Measurements from ENCODE around the gene APLNR.
A peak's percentile ranks its signal among the peaks of the same experiment; 100 is the strongest.

The APLNR gene

DNA sequence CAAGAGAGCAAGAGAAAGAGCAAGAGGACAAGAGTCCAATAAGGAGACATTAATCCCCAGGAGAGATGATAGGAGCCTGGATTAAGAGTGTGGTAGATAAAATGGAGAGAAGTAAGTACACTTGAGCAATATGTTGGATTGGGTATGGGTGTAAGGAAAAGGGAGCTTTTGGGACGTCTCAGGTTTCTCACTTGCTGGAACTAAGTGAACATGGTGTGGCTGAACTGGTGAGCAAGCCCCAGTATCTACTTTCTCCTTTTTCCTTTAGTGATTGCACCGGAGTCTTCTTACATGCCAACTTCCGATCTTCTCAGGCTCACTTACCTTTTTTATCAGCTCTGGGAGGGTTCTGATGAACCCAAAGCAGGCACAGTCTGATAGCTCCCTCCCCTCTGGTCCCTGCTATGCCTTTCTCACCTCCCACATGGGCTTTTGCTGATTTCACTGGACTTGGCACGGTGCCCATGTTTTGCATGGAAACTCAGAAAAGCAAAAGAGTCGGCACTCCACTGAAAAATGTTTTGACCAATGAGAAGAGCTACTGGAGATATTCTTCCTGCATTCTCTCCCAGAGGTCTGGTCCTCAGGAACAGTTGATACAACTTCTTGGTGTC is 14.5 kb upstream of the APLNR start:
- DNase-seq (ENCODE audit: low read depth): no peak

DNA sequence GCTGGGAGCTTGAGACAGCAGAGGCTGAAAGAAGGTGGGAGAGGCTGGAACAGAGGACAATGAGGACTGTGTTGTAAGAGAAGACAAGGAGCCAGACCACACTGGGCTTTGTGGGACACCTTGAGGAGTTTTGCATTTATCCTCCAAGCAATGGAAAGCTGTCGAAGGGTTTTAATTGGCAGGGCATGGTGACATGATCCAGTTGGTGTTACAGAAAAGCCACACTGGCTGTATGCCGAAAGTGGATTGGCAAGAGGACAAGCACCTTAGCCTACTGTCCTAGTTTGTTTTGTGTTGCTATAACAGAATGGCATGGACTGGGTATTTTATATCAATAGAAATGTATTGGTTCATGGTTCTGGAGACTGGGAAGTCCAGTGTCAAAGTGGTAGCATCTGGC is 14.0 kb upstream of the APLNR start:
- DNase-seq (ENCODE audit: low read depth): no peak

DNA sequence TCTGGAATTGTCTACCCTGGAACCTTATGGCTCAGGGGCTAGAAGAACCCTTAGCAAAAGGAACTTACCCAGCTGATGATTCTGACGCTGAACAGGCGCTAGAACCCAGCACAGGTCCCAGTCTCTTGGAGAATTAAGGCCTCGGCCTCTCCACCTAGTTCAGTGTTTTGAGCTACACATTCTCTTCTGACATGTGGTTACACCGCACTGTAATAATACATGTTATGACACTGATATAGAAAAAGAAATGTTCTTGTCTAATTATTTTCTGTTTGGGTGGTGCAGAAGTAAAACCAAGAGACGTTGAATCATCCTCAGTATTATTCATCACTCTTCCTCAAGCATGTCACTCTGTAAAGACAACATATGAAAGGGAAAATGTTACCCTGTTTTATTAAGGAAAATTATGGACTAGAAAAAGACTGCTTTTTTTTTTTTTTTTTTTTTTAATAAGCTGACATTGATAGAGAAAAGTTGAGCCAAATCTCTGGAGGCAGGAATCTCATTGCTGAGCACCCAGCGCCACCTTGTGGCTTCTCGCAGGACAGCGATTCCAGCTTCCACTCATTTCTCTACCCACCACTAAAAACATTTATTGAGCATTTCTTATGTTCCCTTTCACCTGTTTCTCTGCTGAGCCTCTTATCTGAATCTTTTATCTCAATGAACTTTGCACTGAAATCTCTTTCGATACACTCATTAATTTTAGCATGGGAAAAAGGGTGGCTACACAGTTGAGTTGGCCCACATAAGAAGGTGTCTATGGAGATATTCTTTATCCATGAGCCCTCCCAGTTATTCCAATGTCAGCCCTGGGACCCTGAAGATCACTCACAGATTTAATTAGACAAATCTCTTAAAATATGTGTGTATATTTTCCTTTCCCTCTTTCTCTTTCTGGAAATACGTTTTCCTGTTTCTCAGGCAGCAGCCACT is 12.6 kb upstream of the APLNR start:
- no peak for DNase-seq (ENCODE audit: low read depth)

DNA sequence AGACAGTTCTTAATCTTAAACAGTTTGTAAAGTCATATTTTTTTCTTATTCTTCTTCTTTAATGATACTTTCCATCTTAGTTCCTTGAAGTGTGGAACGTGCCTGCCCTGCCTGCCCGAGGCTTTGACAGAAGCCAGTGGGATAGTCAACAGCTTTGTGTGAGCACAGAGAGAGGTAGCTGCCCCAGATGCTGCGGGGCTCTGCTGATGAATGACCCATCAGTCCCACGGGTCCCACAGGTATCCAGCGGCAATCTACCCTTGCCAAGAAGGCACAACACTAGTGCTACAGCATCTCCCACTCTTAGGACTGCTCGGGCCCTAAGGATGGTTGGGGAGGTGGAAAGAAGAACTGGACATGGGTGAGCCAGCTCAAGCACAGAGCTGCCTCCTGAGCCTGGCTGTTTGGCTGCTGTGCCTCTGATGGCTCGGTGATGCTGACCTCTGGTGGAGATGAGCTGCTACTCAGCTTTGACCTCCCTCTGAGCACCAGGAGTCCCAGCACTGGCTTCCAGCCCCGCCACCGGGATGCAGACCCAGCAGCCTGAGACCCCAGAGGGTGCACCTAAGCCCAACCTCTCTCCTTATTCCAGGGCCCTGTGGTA is 11.8 kb upstream of the APLNR start:
- DNase-seq (ENCODE audit: low read depth): no peak

DNA sequence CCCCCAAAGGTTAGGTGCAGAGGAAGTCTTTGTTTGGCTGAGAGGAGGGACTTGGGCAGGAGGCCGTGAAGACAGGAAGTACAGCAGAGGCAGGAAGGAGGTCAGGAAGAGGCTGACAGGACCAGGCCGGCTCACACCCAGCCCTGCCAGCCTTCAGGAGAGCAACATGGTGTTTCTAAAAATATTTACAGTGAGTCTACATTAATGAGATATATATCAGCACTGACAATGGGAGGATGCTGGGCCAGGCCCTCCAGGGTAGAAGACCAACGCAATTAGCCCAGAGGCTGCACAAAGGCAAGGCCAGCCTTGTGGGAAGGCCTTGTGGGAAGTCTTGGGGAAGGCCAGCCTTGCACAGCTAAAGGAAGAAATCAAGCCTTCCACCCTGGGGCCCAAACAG is 7.9 kb upstream of the APLNR start:
- DNase-seq (ENCODE audit: low read depth): no peak

DNA sequence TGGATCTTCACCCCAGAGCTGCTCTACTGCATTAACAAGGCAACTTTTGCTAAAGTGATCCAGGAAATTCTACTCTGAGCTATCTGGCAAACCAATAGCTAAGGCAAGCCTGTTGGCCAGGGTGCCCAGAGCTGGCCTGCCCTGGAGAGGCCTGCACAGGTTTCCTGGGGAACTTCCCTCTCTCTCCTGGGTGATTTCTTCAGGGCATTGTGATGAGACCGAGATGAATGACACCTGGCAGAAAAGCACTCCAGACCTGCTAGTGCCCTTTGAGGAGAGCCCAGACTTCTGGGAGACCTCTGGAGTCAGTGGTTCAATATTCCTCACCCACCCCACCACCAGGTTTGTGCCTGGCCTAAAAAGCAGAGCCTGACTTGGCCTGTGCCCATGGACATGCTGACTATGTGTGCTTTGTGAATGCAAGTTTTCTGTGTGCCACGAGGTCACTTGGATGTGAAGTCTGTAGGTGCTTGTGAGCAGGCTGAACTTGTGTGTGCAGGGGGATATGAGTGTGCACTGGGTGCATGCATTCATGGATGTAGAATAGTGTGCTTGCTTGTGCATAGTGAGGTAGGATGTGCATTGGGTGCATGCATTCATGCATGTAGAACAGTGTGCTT is 4.4 kb upstream of the APLNR start:
- DNase-seq (ENCODE audit: low read depth): no peak

DNA sequence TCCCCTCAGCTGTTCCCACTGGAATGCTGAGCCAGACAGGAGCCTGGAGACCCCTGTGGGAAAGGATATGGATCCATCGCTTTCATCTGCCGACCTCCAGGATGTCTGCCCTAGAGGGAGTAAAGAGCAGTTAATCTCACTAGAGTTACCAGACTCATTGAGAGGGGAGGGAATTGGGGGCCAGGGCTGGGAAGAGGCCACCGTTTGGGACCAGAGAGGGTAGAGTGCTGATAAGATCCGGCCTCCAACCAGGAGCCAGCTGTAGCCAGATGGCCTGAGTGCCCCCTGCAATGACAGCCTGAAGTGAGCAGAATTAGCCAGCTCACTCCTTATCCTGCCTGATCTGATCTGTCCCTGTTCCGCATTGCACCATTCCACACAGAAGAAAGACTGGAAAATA is 3.7 kb upstream of the APLNR start:
- DNase-seq (ENCODE audit: low read depth): no peak

DNA sequence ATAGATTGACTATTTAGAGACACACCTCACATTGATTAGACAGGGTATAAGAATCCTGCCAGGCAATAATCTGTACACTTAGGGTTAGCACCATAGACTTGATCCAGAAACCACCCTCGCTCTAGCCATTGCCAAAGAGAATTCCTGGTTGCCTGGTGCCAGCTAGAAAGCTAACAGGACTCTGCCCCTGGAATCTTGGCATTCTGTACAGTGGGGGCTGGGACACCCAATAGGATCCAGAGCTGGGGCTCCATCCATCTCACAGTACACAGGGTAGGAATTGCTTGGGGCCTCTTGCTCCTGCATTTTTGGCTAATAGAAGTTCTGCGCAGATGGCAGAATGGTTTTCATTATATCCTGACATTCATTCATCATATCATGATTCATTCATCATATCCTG is 3.0 kb upstream of the APLNR start:
- no peak for DNase-seq (ENCODE audit: low read depth)

DNA sequence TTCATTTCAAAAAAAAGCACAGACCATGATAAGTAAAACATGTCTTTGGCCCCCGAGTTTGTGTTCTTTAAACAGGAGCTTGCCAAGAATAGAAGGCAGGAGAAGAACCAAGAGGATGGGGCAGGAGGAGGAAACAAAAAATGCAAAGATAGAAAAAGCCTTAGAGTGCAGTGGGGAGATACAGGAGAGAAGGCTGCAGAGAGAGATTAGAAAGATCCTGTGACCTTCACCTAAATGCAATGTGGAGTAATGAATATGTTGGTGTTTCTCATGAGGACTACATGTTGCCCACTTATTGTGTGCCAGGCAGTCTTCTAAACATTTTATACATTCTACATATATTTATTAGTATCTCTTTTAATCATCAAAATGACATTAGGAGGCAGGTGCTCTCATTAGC is 2.3 kb upstream of the APLNR start:
- DNase-seq (ENCODE audit: low read depth): no peak

DNA sequence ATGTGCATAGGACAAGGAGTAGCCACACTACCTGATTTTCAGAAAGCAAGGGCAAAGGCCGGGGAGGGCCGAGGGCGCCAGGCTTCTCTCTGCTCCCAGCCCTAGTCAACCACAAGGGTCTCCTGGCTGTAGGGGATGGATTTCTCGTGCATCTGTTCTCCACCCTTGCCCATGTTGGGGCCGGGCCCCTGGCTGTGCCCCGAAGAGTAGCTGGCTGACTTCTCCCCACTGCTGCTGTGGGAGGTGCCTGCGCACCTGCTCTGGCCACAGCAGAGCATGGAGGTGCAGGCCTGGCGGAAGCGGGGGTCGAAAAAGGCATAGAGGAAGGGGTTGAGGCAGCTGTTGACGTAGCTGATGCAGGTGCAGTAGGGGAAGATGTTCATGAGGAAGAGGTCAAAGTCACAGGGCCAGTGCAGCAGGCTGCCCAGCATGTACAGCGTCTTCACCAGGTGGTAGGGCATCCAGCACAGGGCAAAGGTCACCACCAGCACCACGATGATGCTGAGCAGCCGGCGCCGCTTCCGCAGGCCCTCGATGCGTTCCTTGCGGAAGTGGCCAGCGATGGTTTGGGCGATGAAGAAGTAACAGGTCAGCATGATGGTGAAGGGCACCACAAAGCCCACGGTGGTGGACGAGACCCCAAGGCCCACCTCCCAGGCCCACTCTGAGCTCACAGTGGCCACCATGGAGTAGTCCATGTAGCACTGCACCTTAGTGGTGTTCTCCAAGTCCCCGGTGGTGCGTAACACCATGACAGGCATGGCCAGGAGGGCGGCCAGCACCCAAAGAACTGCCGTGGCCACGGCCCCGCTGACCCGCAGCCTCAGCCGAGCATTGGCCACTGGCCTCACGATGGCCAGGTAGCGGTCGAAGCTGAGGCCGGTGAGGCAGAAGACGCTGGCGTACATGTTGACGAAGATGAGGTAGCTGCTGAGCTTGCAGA is 1.0 kb downstream of the APLNR start:
- DNase-seq (ENCODE audit: low read depth): no peak

DNA sequence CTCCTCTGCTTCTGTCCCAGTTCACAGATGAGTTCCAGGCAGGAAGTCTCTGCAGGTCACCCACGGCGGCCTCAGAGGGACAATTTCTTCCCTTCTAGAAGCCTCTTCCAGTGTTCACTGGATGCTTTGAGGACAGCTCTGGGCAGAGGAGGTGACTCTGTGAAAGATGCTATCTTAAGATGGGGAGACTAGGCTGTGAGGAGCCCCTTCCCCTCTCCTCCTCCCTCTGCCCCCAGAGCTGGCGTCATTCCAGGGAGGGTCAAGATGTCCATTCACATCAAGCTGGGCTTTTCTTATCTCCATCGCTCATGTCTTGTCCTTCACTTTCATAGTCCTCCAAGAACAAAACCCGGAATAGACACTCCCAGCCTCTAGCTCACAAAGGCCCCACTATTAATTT is 3.3 kb downstream of the APLNR start:
- DNase-seq (ENCODE audit: low read depth): no peak

DNA sequence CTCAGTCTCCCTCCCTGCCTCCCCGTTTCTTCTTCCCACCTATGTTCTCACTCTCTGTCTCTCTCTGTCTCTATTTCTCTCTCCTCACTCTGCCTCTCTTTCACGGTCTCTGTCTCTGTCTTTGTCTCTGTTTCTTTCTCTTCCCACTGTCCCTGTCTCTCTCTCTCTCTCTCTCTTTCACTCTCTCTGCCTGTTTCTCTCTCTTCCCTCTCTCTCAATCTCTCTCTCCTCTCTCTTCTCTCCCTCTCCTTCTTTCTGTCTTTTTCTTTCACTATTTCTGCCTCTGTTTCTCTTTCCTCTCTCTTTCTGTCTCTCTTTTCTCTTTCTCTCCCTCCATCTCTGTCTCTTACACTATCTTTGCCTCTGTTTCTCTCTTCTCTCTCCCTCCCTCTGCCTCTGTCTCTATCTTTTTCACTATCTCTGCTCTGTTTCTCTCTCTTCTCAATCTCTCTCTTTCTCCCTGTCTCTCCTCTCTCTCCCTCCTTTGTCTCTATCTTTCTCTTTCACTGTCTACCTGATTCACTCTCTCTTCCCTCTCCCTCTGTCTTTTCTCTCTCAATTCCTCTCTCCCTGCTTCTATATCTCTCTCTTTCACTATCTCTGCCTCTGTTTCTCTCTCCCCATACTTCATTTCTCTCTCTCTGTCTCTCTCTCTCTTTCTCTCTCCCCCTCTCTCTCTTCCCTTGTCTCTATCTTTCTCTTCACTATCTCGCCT is 5.4 kb downstream of the APLNR start:
- no peak for DNase-seq (ENCODE audit: low read depth)

DNA sequence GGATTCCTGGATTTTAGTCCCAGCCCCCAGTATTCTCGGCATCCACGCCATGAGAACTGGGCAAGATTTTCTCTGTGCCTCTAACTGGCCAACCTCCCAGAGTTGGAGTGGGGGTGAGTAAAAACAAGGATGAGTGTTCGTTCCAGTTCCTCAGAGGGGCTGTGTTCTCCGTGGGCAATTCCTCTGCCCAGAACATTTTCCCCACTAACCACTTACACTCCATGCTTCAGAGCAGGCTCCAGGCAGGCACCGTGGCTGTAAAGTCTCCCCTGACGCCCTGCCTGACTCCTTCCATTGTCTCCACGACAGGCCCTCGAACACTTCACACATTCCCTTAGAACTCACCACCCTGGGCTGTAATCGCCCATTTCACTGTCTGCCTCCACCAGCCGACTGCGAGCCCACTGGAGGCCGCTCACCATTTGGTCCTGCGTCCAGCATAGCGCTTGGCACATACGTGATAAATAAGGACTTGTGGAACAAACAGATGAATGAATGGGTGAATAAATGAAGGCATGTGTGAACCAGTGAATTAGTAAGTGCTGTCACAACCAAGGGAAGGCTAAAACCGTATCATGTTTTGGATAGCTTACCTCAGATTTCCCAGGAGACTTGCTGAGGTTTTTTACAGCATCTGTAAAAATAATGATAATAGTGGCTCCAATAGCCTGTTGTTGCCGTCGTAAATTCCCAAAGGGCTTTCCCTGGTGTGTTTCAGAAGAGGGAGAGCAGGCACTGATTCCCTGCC is 6.1 kb downstream of the APLNR start:
- DNase-seq (ENCODE audit: low read depth): no peak

DNA sequence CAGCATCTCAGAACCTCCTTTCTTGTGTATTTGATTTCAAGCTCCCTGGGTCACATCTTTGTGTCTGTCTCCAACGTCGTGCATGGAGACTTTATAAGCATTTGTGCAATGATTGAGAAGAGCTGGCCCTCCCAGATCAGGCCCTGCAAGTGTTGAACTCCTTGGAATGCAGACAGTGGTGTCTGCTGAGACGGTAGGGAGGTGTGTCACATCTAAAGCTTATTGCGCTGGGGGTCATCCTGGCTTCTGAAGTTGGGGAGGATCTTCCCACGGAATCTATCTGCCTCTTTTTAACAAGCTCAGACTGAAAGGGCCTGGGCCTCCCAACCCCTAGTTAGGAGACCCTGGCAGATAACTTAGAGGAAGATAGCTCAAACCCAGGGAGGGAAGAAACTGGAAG is 6.7 kb downstream of the APLNR start:
- DNase-seq (ENCODE audit: low read depth): no peak

DNA sequence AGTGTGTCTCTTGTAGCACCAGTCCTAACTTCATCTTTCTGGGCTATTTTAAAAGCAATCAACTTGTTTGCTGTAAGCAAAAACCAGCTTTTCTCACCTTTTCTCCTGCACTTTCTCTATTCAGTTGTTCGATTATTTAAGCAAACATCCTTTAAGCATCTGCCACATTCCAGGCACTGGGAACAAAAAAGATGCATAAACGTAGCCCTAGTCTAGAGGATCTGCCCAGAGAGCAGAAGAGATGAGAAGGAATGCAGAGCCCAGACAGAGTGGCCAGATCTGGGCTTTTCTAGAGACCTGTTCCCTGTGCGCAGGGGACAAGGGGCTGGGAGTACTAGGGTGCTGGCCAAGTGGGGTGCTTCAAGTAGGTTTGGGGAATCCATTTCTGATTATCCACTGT is 8.4 kb downstream of the APLNR start:
- no peak for DNase-seq (ENCODE audit: low read depth)

DNA sequence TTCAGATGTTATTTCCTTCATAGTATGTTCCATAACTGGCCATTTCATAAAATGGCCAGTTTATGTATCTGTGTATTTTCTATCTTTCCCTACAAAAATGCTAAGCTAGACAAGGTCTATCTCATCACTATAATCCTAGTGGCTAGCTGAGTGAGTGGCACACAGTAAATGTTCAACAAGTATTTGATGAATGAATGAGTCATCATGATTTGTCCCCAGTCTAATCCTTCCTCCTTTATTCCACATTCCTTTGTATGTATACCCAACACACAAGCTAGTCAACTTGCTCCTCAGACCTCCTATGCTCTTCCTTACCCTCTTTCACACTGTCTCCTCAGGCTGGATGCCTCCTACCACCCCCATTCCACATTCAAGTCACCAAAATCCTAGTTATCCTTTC is 12.5 kb downstream of the APLNR start:
- DNase-seq (ENCODE audit: low read depth): no peak

DNA sequence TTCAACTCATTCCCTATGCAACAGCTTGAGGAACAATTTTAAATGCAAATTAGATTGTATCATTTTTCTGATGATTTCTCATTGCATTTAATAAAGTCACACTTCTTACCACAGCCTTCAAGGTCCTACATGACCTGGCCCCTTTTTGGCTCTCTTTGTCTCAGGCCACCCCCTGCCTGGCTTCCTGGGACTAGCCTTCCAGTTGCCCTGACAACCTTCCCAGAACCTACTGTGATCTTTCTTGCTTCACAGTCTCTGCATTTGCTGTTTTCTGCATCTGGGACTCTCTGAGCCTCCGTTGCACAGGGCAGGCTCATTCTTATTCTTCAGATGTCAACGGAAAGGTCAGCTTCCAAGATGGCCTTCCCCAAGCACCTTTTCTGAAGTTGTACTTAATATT is 12.9 kb downstream of the APLNR start:
- no peak for DNase-seq (ENCODE audit: low read depth)

DNA sequence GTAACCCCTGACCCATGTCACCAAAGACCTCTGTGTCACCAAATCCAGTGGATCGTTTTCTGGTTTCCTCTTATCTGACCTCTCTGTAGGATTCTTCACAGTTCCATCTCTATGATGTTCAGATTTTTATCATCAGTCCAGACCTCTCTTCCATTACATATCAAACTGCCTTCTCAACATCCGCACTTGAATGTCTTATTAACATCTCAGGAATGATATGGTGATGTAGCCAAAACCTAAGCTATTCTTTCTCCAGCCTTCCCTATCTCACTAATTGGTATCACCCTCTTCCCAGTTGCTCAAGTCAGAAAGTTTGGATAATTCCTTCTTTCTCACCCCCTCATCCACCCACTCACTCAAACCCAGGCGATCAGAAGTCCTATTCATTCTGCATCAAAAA is 13.4 kb downstream of the APLNR start:
- DNase-seq (ENCODE audit: low read depth): peak; percentile 34

DNA sequence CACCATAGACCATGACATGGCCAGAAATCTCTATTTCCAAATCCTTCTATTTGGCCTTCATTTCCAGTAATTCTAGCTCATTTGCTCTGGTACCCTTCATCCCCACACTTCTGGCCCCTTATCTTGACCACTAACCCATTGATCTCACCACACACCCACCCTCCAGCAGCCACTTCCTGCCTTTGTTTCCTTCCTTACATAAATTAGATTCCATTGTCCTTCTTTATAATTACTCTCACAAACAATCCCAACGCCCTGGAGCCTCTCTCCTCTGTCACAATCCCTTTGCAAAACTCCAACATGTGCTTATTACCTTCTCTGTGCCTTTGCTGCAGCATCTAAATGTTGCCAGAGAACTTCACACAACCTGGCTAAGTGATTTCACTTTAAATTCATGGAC is 14.8 kb downstream of the APLNR start:
- DNase-seq (ENCODE audit: low read depth): no peak

DNA sequence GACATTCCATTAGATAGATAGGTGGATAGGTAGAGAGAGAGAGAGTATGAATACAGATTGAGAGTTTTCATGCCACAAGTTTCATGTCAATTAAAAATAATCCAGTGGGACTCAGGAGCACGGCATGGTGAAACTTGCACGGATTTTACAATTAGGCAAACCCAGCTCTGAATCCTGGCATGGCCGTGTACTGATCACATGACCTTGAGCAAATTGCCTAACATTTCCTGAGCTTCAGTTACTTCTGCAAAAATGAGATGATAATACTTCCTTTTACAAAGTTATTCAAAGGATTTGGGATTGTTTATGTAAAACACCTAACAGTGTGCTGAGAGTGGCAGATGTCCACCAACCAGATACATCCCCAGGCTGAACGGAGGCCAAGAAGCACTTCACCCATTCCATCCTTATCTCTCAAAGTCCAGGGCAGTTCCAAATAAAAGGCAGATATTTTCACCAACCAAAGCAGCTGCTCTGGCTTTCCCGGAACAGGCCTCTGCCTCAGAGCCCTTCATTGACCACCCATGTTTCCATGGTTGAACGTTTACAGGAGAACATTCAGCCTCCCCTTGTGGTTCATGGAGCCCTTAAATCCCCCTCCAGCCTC is 17.9 kb downstream of the APLNR start:
- DNase-seq (ENCODE audit: low read depth): no peak

Data from GM04503 (cell line).